ENCODE results near the gene ELN.
A peak's percentile ranks its signal among the peaks of the same experiment; 100 is the strongest.

ELN gene

GRCh38 chr7:74025730-74026129 lies 2.2 kb upstream of the ELN start:
- ATAC-seq: no peak
- TF ChIP-seq ZNF70 (CRISPR knock-in tag; IDR thresholded peaks at IDR 0.05) (no peak), GLIS3 (CRISPR knock-in tag; IDR thresholded peaks at IDR 0.05) (no peak), ARNTL (CRISPR knock-in tag; IDR thresholded peaks at IDR 0.05; ENCODE audit: borderline replicate concordance, low read depth) (no peak), PATZ1 (CRISPR knock-in tag; IDR thresholded peaks at IDR 0.05; ENCODE audit: borderline replicate concordance) (no peak), RARB (CRISPR knock-in tag; IDR thresholded peaks at IDR 0.05) (no peak), TSHZ2 (CRISPR knock-in tag; IDR thresholded peaks at IDR 0.05) (no peak), PPARA (CRISPR knock-in tag; IDR thresholded peaks at IDR 0.05; ENCODE audit: borderline replicate concordance) (no peak), ZC3H10 (CRISPR knock-in tag; IDR thresholded peaks at IDR 0.05) (no peak)

GRCh38 chr7:74026406-74026902 lies 1.5 kb upstream of the ELN start:
- no peak for TF ChIP-seq TSHZ2 (CRISPR knock-in tag; IDR thresholded peaks at IDR 0.05)
- TF ChIP-seq GLIS3 (CRISPR knock-in tag; IDR thresholded peaks at IDR 0.05): no peak
- TF ChIP-seq ZFP30 (CRISPR knock-in tag; IDR thresholded peaks at IDR 0.05): no peak
- TF ChIP-seq RARB (CRISPR knock-in tag; IDR thresholded peaks at IDR 0.05): no peak
- no peak for TF ChIP-seq SNAI2 (CRISPR knock-in tag; IDR thresholded peaks at IDR 0.05)
- no peak for TF ChIP-seq PPARA (CRISPR knock-in tag; IDR thresholded peaks at IDR 0.05; ENCODE audit: borderline replicate concordance)
- no peak for TF ChIP-seq POU6F1 (CRISPR knock-in tag; IDR thresholded peaks at IDR 0.05; ENCODE audit: borderline replicate concordance, low read depth)
- no peak for TF ChIP-seq PATZ1 (CRISPR knock-in tag; IDR thresholded peaks at IDR 0.05; ENCODE audit: borderline replicate concordance)
- TF ChIP-seq ZFP3 (CRISPR knock-in tag; IDR thresholded peaks at IDR 0.05): no peak
- no peak for TF ChIP-seq BACH2 (CRISPR knock-in tag; IDR thresholded peaks at IDR 0.05; ENCODE audit: borderline replicate concordance)
- no peak for TF ChIP-seq OSR1 (CRISPR knock-in tag; IDR thresholded peaks at IDR 0.05)
- no peak for TF ChIP-seq ESRRG (CRISPR knock-in tag; IDR thresholded peaks at IDR 0.05)
- TF ChIP-seq ZC3H10 (CRISPR knock-in tag; IDR thresholded peaks at IDR 0.05): no peak
- TF ChIP-seq ZNF8 (CRISPR knock-in tag; IDR thresholded peaks at IDR 0.05): no peak
- TF ChIP-seq TCF4 (CRISPR knock-in tag; IDR thresholded peaks at IDR 0.05; ENCODE audit: borderline replicate concordance): no peak
- TF ChIP-seq CSRNP3 (CRISPR knock-in tag; IDR thresholded peaks at IDR 0.05): no peak
- TF ChIP-seq ARNTL (CRISPR knock-in tag; IDR thresholded peaks at IDR 0.05; ENCODE audit: borderline replicate concordance, low read depth): no peak
- peak; percentile 11 for ATAC-seq
